Tibial artery (tissue), 4 donors: ENCODE measurements around the gene ZNF766.
A peak's percentile ranks its signal among the peaks of the same experiment; 100 is the strongest.

Source experiments
- DNase-seq, 2 donors: peaks; one replicate each; pipeline ENCODE4 v3.0.0-alpha.2; 2019
- H3K27ac ChIP-seq, 2 donors: fragments of 200-600 bp; sonication (generic) in 1 of 2; 1 replicate in 1 of 2; 2 replicates in 1 of 2; pipeline ENCODE4 v1.5.1; 2018 to 2019; ENCODE audit warnings: mild to moderate bottlenecking in 1 of 2
- H3K27me3 ChIP-seq, 2 donors: fragments of 200-600 bp; sonication (generic) in 1 of 2; one replicate each; pipeline versions ENCODE4 v1.5.1 to v1.6.0; 2016 to 2019
- H3K36me3 ChIP-seq, 3 donors: fragments of 200-600 bp; sonication (generic) in 2 of 3; one replicate each; pipeline ENCODE4 v1.5.1; 2016 to 2019; ENCODE audit warnings: mild to moderate bottlenecking in 2 of 3
- H3K4me1 ChIP-seq, 4 donors: fragments of 200-600 bp; sonication (generic) in 2 of 4; 1 replicate in 3 of 4; 2 replicates in 1 of 4; pipeline ENCODE4 v1.5.1; 2016 to 2019
- H3K4me3 ChIP-seq, 2 donors: fragments of 200-600 bp; sonication (generic) in 1 of 2; 1 replicate in 1 of 2; 2 replicates in 1 of 2; pipeline ENCODE4 v1.5.1; 2018 to 2019; ENCODE audit warnings: mild to moderate bottlenecking in 2 of 2
- H3K9me3 ChIP-seq, 3 donors: fragments of 200-600 bp; sonication (generic) in 1 of 3; one replicate each; pipeline ENCODE4 v1.5.1; 2016 to 2019
- intact Hi-C: fragments of 100-400 bp; cut with DNase I; formaldehyde crosslinking; loops from one replicate; pipeline ENCODE4 v1.15.0; 2023; ENCODE audit warnings: low total_unique reads
- TF ChIP-seq, protein P1 (sequence below), 2 experiments: fragments of 200-600 bp in 1 of 2; fragments of 450-650 bp in 1 of 2; IDR thresholded peaks; one replicate each; pipeline ENCODE4 v1.5.1; 2017 to 2019; ENCODE audit warnings: antibody characterized with exemption in 2 of 2, mild to moderate bottlenecking in 1 of 2, moderate library complexity in 1 of 2

The ZNF766 gene

DNA sequence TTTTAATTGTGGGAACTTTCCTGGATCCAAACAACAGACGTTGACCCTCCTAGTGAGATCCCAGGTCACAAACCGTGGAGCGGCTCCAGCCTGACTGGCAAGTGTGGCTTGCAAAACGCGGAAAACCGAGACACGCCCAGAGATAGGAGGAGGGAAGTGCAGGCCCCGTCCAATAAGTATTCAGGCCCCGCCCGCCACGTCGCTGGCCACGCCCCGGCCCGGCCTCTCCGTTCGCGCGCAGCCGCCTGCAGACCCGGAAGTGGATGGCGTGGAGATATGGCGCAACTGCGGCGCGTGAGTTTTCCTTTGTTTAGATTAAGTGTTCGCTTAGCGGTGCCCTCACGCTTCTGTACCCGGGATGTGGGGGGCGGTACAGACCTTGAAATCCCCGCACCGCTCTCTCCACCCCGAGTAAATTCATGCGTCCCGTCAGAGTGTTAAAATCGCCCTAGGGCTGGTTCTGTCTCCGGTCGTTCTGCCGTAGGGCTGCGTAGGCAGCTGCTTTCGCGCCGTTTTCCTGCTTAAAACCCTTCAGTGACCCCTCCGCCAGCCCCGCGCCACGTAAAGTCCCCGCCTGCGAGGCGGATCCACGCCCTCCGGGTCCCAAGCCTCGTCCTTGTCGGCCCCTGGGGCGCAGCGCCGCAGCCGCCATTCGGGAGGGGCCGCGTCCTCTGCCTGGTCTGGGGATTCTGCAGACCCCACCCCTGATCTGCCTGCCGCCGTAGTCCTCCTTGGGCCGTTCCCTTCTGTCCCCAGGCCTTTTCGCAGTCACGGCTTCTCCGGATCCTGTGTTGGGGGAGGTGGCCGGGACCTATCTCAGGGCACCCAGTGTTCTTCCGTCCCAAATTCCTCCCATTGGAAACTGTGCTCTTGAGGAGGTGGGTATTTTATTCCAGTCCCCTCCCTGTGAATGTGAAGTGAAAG lies at the start of gene ZNF766:
ZNF766 (plus strand) TSS at position 250 of the 924 bp plus-strand sequence; CDS start at position 277, 27 bp downstream.
- H3K36me3 ChIP-seq, result peaks cover 0 to 8% (median 7%) of the 10 kb centered on the region in 3 donors
- peak within 1 kb of the TSS; percentile 93 to 96 for H3K4me3 ChIP-seq
- no peaks in the 10 kb centered on the region for H3K9me3 ChIP-seq
- intact Hi-C loops, result loop anchor here (10.0 kb wide), 1 partner anchor 355 kb away; no protein-coding TSS in a partner anchor
- no peaks in the 10 kb centered on the region for H3K27me3 ChIP-seq
- TF ChIP-seq, protein P1, sequence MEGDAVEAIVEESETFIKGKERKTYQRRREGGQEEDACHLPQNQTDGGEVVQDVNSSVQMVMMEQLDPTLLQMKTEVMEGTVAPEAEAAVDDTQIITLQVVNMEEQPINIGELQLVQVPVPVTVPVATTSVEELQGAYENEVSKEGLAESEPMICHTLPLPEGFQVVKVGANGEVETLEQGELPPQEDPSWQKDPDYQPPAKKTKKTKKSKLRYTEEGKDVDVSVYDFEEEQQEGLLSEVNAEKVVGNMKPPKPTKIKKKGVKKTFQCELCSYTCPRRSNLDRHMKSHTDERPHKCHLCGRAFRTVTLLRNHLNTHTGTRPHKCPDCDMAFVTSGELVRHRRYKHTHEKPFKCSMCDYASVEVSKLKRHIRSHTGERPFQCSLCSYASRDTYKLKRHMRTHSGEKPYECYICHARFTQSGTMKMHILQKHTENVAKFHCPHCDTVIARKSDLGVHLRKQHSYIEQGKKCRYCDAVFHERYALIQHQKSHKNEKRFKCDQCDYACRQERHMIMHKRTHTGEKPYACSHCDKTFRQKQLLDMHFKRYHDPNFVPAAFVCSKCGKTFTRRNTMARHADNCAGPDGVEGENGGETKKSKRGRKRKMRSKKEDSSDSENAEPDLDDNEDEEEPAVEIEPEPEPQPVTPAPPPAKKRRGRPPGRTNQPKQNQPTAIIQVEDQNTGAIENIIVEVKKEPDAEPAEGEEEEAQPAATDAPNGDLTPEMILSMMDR (IDR thresholded peaks at IDR 0.05), result no peak
- peak; percentile 98 to 99 for DNase-seq
- H3K27ac ChIP-seq, result peak within 1 kb of the TSS; percentile 99
- peaks cover 0 to 28% (median 19%) of the 10 kb centered on the region in 4 donors for H3K4me1 ChIP-seq

DNA sequence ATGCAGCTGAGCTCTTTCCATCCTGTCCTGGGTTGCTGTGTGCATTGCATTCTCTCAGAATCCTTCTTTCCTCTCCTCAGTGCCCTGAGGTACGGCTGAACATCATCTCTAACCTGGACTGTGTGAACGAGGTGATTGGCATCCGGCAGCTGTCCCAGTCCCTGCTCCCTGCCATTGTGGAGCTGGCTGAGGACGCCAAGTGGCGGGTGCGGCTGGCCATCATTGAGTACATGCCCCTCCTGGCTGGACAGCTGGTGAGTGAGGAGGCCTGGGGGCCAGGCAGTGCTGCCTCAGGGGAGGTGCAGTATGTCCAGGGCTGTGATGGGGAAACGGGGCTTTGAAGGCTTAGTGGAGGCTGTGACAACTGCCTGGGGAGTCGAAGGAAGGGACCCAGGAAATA lies 49.8 kb upstream of the ZNF766 start:
- Histone ChIP-seq H3K4me1 (no peaks in the 10 kb centered on the region), H3K27me3 (no peaks in the 10 kb centered on the region), H3K27ac (no peak overlapping the region), H3K4me3 (no peak overlapping the region), H3K9me3 (no peaks in the 10 kb centered on the region), H3K36me3 (peaks cover 97 to 100% (median 98%) of the 10 kb centered on the region in 3 donors)
- TF ChIP-seq, protein P1 (IDR thresholded peaks at IDR 0.05), result no peak
- DNase-seq, result peak in 1 of 2 donors; percentile 56
- intact Hi-C loops, result loop anchor here (5.0 kb wide), 1 partner anchor 72 kb away; no protein-coding TSS in a partner anchor

DNA sequence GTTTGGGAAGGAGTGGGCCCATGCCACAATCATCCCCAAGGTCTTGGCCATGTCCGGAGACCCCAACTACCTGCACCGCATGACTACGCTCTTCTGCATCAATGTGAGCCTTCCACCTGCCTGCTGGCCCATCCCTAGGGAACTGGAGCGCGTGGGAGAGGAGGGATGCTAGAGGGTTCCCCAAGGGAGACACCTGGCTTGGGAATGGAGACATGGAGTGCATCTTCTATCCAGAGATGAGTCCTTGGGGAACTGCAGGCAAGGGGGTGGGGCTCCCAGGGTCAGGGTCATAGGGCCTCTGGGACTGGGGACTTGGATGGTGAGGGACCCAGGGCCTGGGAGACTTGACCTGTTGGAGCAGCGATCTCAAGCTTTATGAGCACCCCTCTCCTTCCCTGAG lies 48.4 kb upstream of the ZNF766 start:
- H3K4me1 ChIP-seq, result no peaks in the 10 kb centered on the region
- DNase-seq, result peak in 1 of 2 donors; percentile 39
- no peak overlapping the region for H3K27ac ChIP-seq
- peaks cover 96 to 100% (median 97%) of the 10 kb centered on the region in 3 donors for H3K36me3 ChIP-seq
- no peaks in the 10 kb centered on the region for H3K9me3 ChIP-seq
- TF ChIP-seq, protein P1 (IDR thresholded peaks at IDR 0.05), result no peak
- H3K27me3 ChIP-seq, result no peaks in the 10 kb centered on the region
- intact Hi-C loops, result no loop called here
- no peak overlapping the region for H3K4me3 ChIP-seq

DNA sequence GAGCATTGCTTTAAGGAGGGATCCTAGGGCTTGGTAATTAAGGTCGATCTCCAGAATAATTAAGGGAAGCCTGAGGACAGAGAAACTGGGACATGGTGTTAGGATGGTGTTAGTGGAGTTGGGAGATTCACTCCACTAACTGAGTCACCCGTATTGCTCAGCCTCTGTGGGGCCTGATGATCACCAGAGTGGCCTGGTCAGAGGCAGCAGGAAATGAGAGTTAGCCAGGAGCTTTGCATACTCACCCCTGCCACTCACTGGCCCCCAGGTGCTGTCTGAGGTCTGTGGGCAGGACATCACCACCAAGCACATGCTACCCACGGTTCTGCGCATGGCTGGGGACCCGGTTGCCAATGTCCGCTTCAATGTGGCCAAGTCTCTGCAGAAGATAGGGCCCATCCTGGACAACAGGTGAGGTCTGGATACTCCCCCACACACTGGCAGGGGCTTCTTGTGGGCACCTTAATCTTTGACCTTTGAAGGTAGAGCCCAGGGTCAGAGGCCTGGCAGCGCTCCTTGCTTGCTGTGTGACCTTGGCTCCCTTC lies 47.5 kb upstream of the ZNF766 start:
- Histone ChIP-seq H3K36me3 (peaks cover 96 to 100% (median 97%) of the 10 kb centered on the region in 3 donors), H3K4me1 (no peaks in the 10 kb centered on the region), H3K27me3 (no peaks in the 10 kb centered on the region), H3K9me3 (no peaks in the 10 kb centered on the region), H3K27ac (no peak overlapping the region), H3K4me3 (no peak overlapping the region)
- DNase-seq, result peak in 1 of 2 donors; percentile 32
- TF ChIP-seq, protein P1 (IDR thresholded peaks at IDR 0.05), result no peak
- intact Hi-C loops, result no loop called here

DNA sequence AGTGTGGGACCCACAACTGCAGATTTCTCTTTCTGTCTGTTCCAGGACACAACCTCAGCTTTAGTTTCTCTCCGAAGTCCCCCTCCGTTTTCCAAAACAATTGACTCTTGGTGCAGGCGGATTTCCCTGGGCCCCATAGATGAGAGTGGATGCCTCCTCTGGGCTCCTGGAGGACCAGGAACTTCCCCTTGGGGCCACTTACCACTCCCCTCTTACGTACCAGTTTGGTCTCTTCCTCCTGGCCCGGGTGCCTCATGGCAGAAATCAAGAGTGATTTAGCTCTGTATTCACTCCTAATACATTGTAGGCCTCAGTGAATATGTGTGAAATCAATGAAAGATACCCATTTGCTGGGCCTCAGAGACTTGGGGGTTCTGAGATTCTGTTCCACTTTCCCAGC lies 45.2 kb upstream of the ZNF766 start:
- TF ChIP-seq, protein P1 (IDR thresholded peaks at IDR 0.05), result no peak
- DNase-seq, result peak in 1 of 2 donors; percentile 12
- no peaks in the 10 kb centered on the region for H3K27me3 ChIP-seq
- H3K27ac ChIP-seq, result no peak overlapping the region
- no peaks in the 10 kb centered on the region for H3K4me1 ChIP-seq
- H3K9me3 ChIP-seq, result no peaks in the 10 kb centered on the region
- intact Hi-C loops, result no loop called here
- H3K4me3 ChIP-seq, result no peak overlapping the region
- H3K36me3 ChIP-seq, result peaks cover 89 to 100% (median 95%) of the 10 kb centered on the region in 3 donors
